D341Med (cell line): ENCODE results near the gene MAST2.

Experiments used
- DNase-seq: peaks from one replicate; pipeline ENCODE4 v3.0.0; 2012; ENCODE audit warnings: low spot score

MAST2 gene

DNA sequence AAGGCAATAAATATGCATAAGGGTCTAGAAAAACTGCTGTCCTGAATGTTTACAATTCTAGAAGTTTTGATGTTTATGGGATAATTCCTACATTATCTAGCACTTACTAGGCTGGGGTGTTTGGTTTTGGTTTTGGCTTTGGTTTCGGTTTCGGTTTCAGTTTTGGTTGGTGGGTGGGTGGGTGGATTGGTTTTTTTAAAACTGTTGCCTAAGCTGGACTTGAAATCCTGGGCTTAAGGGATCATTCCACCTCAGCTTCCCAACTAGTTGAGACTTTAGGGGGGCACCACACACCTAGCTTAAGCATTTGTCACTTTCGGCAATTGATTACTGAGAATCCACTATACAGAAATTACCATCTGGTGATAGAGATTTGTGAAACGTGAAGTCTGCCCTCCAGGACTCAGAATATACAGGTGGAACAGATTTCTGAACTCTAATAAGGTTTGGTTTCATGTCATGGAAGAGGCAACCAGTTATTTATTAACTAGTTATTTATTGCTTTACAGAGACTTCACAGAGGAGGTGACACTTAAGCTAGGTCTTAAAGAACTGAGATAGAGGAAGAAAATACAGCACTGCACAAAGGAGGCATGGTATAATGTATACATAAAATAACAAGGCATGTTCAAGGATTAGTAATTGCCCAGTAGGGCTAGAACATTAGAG is 259.4 kb downstream of the MAST2 start:
- no peak for DNase-seq

DNA sequence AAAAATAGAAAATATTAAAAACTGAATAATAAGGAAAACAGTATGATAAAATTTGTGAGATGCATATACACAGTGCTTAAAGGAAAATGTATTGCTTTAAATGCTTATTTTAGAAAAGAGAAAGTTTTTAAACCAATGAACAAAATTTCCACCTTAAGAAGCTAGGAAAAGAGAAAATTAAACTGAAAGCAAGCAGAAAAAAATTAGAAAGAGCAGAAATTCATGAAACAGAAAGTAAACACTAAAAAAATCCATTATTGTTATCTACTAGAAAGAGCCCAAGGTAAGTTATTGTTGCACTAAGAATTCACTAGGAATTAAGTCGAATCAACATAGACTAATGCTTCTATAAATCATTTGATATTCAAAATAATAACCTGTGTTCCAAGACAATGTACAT is 261.3 kb downstream of the MAST2 start:
- DNase-seq = no peak

DNA sequence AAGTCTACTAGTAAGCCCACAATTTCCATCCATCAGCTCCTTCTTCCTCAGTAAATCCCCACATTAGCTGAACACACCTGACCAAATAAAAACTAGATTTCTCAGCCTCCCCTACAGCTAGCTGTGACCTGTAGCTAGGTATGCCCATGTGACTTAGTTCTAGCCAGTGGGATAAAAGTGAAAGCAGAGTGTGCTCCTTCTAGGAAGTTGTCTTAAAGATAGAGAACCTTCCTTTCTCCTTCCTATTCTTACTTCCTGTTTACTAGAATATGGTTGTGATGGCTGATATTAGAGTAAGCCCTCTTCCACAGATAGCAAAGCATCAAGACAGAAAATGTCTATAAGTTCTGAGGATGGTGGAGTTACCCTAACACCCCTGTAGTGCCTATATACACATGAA is 262.0 kb downstream of the MAST2 start:
- DNase-seq = no peak

DNA sequence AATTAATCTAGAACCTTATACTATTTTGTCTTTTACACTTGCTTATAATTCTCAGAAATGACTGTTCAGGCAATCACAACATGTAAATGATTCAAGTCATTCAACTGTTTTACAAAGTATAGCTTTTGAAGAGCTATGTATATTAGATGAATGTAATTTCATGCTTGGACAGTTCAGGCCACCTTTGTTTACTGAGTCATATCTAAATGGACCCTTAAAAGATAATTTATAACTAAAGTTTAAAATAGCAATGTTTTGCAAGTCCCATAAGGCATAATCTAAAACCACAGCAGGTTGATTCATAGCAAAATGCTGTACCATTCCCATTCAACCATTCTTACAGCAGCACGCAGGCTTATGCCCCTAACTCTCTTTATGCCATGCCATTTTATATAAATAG is 264.2 kb downstream of the MAST2 start:
- no peak for DNase-seq

DNA sequence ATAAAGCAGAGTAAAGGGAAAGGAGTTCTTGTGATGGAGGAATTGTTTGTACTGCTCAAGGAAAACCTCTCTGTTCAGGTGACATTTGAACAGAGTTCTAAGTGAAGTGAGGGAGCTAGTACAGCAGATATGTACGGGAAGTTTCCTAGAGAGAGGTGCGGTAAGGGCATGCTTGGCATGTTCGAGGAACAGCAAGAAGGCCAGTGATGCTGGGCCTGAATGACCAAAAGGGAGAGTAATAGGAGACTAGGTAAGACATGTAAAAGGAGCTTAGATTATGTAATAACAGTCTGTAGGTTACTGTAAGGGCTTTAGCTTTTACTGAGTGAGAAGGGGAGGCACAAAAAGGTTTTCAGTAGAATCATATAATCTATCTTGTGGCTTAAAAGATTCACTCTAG is 265.1 kb downstream of the MAST2 start:
- no peak for DNase-seq

DNA sequence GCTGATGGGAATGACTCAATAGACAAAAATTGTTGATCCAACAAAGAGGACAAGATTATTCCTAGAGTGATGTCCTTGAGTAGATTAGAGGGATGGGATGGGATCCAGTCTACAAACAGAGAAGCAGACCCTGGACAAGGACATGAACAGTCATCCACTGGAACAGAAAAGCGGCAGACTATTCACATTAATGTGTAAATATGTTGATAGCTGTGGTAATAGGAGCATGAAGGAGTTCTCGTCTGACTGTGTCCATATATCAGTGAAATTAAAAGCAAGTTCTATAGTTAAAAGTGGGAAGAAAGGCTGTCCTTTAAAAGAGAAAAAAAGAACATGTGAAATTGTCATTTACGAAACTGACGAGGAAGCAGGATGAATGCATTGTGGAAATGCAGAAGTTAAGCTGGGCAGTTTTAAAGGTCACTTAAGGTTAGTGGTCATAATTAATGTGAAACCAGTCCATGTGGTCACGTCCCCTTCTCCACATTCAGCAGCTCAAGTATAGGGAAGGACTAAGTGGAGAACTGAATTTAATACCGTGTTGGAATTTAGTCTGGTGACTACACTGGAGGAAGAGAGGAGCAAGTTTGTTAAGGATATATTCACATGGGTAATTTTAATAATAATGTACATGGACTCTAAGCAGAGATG is 266.9 kb downstream of the MAST2 start:
- no peak for DNase-seq

DNA sequence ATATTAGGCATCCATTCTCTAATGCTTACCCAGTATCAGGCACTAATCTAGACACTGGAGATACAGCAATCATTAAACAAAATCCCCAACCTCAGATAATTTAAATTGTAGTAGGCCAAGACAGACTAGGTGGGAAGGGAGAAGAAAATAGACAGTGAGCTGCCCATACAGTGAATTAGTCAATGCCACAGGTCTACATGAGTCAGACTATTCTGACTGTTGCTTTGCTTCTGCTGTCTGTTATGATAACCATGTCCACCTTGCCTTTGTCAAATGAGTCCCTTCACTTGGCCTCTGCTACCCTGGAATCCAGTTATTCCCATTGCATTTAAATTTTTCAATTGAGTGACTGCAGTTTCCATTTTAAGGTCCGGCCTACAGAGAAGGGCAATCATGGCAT is 269.6 kb downstream of the MAST2 start:
- DNase-seq = no peak

DNA sequence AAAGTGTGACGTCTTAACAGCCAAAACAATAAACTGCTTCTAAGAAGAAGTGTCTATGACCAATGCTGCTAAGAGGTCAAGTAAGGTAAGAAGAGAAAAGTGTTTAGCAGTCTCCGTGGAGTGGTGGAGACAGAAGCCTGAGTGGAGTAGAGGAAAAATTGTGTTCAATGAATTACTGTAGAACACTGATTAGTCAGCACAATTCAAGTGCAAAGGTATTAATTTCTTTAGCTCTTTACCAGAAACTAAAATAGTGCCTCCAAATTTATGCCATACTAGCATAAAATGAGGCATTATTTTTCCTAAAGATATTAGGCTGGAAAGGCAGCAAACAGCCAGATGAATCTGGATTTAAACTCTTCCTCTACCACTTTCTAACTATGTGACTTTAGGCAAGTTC is 272.9 kb downstream of the MAST2 start:
- no peak for DNase-seq

DNA sequence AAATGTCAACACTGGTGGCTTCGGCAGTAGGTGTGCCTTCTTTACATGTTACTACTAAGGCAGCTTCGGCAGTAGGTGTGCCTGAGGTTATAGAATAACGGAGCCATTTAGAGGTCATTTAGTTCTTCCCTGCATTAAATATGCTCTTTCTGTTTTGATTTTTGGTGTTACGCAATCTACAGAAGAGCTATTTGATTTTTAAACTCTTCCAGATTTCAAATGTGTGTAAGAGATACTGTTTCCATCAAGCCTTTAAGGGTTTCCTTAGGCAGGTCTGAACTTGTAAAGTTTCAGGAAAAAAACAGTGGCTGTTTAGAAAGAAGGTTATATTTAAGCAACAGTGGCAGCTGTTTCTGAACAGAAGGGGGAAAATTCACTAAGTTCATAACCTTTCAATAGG is 274.2 kb downstream of the MAST2 start:
- DNase-seq = no peak

DNA sequence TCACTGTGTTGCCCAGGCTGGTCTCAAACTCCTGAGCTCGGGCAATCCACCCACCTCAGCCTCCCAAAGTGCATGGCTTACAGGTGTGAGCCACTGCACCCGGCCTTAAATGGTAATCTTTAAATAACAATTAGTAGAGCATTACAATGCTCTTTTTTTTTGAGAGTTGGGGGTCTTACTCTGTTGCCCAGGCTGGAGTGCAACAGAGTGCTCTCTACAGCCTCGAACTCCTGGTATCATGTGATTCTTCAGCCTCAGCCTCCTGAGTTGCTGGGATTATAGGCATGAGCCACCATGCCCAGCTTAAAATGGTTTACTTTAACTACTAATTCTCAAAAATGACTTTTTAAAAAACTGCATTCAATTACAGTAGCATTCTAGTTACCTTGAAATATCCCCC is 276.8 kb downstream of the MAST2 start:
- DNase-seq = no peak

DNA sequence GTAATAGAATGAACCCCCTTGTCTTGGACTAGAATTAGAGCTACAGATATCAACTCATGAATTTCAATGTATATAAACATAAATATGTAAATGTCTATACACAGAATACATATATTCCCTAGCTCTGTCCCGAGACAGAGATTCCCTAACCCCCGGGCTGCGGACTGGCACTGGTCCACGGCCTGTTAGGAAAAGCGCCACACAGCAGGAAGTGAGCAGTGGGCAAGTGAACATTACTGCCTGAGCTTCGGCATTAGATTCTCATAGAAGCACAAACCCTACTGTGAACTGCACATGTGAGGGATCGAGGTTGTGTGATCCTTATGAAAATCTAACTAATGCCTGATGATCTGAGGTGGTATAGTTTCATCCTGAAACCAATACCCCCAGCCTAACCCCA is 277.8 kb downstream of the MAST2 start:
- DNase-seq = no peak

DNA sequence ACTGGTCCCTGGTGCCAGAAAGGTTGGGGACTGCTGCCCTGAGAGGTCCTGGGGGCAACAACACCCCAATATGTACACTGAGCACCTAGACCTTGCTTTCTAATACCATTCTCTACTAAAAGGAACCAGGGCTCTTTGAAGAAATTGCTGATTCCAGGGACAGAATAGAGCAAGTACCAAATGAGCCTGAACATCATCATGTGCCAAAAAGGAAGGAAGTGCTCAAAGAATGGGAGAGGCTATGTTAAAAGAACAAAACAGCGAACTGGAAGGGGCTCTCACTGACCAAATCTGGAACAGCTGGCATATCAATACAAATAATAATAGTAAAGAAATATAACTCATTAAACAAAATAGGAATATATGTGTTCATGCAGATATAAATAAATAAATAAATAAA is 278.2 kb downstream of the MAST2 start:
- DNase-seq = no peak

DNA sequence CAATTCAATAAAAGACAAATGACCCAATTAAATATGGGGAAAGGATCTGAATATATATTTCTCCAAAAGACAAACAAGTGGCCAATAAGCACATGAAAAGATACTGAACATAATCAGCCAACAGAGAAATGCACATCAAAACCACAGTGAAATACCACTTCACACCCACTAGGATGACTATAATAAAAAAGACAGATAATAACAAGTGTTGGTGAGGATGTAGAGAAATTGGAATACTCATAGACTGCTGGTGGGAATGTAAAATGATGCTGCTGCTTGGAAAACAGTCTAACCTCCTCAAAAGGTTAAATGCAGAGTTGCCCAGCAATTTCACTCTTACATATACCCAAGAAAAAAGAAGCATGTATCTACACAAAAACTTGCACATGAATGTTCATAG is 280.2 kb downstream of the MAST2 start:
- DNase-seq = no peak

DNA sequence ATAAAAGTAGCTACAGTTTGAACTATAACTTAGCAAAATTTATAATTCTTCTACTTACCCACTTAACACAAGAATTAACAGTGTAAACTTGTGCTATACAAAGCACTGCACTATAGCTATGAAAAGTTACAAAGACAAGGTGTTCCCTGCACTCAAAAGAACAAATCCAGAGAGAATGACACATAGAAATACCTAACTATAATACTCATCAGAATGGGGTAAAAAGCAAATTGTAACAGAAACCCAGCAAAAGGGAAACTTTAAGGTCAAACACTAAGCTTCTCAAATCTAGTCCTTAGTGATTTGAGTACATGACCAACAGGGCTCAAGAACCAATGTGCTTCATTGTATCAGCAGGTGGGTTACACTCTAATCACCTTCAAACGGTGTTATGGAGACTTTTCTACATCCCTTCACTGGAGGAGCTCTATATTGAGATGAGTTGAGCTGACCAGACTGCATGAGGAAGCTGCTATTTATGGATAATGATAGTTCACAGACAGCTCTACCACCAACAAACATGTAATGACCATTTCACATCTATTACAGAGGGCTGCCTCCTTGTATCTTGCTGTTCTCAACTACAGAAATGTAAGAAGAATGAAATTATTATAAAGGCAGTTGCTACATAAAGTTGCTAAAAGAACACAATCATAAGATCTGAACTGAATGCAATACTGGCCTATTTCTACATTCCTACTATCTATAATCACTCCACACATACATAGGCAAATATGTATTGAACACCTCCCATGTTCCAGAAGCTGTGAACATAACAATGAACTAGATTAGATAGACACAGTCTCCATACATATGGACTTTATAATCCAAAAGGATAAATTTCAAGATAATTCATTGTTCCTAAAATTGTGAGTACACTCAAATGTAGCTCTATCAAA is 281.4 kb downstream of the MAST2 start:
- DNase-seq = no peak
